A549 (cell line): ENCODE data around the gene GSTM5. TPM values are rescaled to one million over a fixed set of nuclear protein-coding genes. Genes with fewer than 3 reads are reported as not detected.

Experiments used
- ATAC-seq, 2 experiments: fragments of 200-7000 bp in 1 of 2; fragments of >200 bp in 1 of 2; cut with Nextera tagmentation in 1 of 2; cut with Tn5 transposase in 1 of 2; 3 replicates each; pipeline versions ENCODE4 v1.8.0 to v1.9.1; 2018 to 2020; ENCODE audit warnings: mild to moderate bottlenecking in 1 of 2, moderate library complexity in 1 of 2
- CTCF ChIA-PET: fragments of 300-600 bp; sonication (Branson Sonifier 250); formaldehyde crosslinking; extraction: SDS; loops from one replicate; lab custom pipeline; 2021; ENCODE audit warnings: antibody characterized with exemption, inconsistent platforms; lab: Yijun Ruan, JAX
- POLR2A ChIA-PET: fragments of 350-600 bp; formaldehyde crosslinking; extraction: SDS; loops from one replicate; lab custom pipeline; 2021; ENCODE audit warnings: antibody characterized with exemption, inconsistent platforms; lab: Yijun Ruan, JAX
- DNase-seq, 2 experiments: peaks; one replicate each; pipeline versions ENCODE4 v3.0.0 to v3.0.0-alpha.2; 2011 to 2016; ENCODE audit warnings: low read depth in 1 of 2, low spot score in 1 of 2
- FAIRE-seq: peaks from 2 replicates; lab custom pipeline; 2011; peaks lifted over from hg19 to GRCh38; lab: Jason Lieb, UNC
- H3K27ac ChIP-seq, 2 experiments: fragments of >200 bp; sonication (Bioruptor Twin); formaldehyde crosslinking; 3 replicates each; pipeline ENCODE4 v1.5.1; 2016 to 2017
- H3K4me1 ChIP-seq: fragments of >200 bp; sonication (Bioruptor Twin); formaldehyde crosslinking; 3 replicates; pipeline ENCODE4 v1.6.1; 2016
- H3K4me2 ChIP-seq: fragments of >200 bp; sonication (Bioruptor Twin); formaldehyde crosslinking; 3 replicates; pipeline ENCODE4 v1.6.1; 2016
- H3K4me3 ChIP-seq: fragments of >200 bp; sonication (Bioruptor Twin); formaldehyde crosslinking; 3 replicates; pipeline ENCODE4 v1.5.1; 2016
- H3K9me3 ChIP-seq: fragments of >200 bp; sonication (Bioruptor Twin); formaldehyde crosslinking; 3 replicates; pipeline ENCODE4 v1.6.1; 2016
- CBX2 ChIP-seq: fragments of 200-600 bp; sonication (generic); IDR thresholded peaks from 2 replicates; pipeline ENCODE4 v1.6.1; 2016; ENCODE audit warnings: low read depth, mild to moderate bottlenecking, borderline replicate concordance
- CBX8 ChIP-seq: fragments of 200-600 bp; sonication (generic); IDR thresholded peaks from 2 replicates; pipeline ENCODE4 v1.6.1; 2016
- E2F6 ChIP-seq: IDR thresholded peaks from 2 replicates; pipeline ENCODE4 v1.6.1; 2012; ENCODE audit warnings: low read depth, borderline replicate concordance
- EHF ChIP-seq: fragments of 250-450 bp; sonication (Bioruptor Pico); IDR thresholded peaks from 2 replicates; pipeline ENCODE4 v1.5.0; 2020; ENCODE audit warnings: mild to moderate bottlenecking
- EHMT2 ChIP-seq: fragments of 200-600 bp; sonication (generic); IDR thresholded peaks from 2 replicates; pipeline ENCODE4 v1.6.1; 2016; ENCODE audit warnings: antibody characterized with exemption, low read depth, mild to moderate bottlenecking, moderate library complexity
- ESRRA ChIP-seq: fragments of 150-350 bp; IDR thresholded peaks from 2 replicates; pipeline ENCODE4 v1.6.1; 2014; ENCODE audit warnings: mild to moderate bottlenecking, low read length, borderline replicate concordance
- FOSL2 ChIP-seq, 2 experiments: fragments of 450-650 bp in 1 of 2; fragments of >200 bp in 1 of 2; sonication (Bioruptor Twin) in 1 of 2; formaldehyde crosslinking; IDR thresholded peaks; 2 replicates each; pipeline versions ENCODE4 v1.5.0 to v1.6.1; 2016 to 2020; ENCODE audit warnings: mild to moderate bottlenecking in 1 of 2, moderate library complexity in 1 of 2
- FOXS1 ChIP-seq: fragments of 250-450 bp; sonication (Bioruptor Pico); IDR thresholded peaks from 2 replicates; pipeline ENCODE4 v1.5.0; 2020; ENCODE audit warnings: mild to moderate bottlenecking, moderate library complexity
- HDAC2 ChIP-seq: fragments of 200-600 bp; sonication (generic); IDR thresholded peaks from 2 replicates; pipeline ENCODE4 v1.6.1; 2016
- HES2 ChIP-seq: fragments of >200 bp; sonication (Bioruptor Twin); formaldehyde crosslinking; IDR thresholded peaks from 2 replicates; pipeline ENCODE4 v1.6.1; 2016
- HOXA7 ChIP-seq: fragments of 250-450 bp; sonication (Bioruptor Pico); IDR thresholded peaks from 2 replicates; pipeline ENCODE4 v1.5.0; 2020; ENCODE audit warnings: mild to moderate bottlenecking, moderate library complexity
- JUN ChIP-seq, 2 experiments: fragments of >200 bp; sonication (Bioruptor Twin); formaldehyde crosslinking; IDR thresholded peaks; 2 replicates in 1 of 2; 3 replicates in 1 of 2; pipeline ENCODE4 v1.6.1; 2016 to 2017
- MAX ChIP-seq: IDR thresholded peaks from 2 replicates; pipeline ENCODE4 v1.6.1; 2012
- MAZ ChIP-seq: fragments of 150-350 bp; IDR thresholded peaks from 2 replicates; pipeline ENCODE4 v1.6.1; 2014; ENCODE audit warnings: antibody characterized with exemption, low read depth, low read length, borderline replicate concordance
- PHF8 ChIP-seq: fragments of 200-600 bp; sonication (generic); IDR thresholded peaks from 2 replicates; pipeline ENCODE4 v1.6.1; 2016; ENCODE audit warnings: low read depth, mild to moderate bottlenecking, antibody characterized with exemption, moderate library complexity, borderline replicate concordance
- POLR2A ChIP-seq: IDR thresholded peaks from 2 replicates; pipeline ENCODE4 v1.6.1; 2012; ENCODE audit warnings: mild to moderate bottlenecking, low read length
- SREBF2 ChIP-seq: fragments of 450-650 bp; IDR thresholded peaks from 2 replicates; pipeline ENCODE4 v1.6.1; 2014; ENCODE audit warnings: mild to moderate bottlenecking, moderate library complexity
- TFCP2L1 ChIP-seq: fragments of 250-450 bp; sonication (Bioruptor Pico); IDR thresholded peaks from 2 replicates; pipeline ENCODE4 v1.5.0; 2021; ENCODE audit warnings: mild to moderate bottlenecking
- TP53 ChIP-seq: fragments of 250-450 bp; sonication (Bioruptor Pico); IDR thresholded peaks from 2 replicates; pipeline ENCODE4 v1.5.0; 2021; ENCODE audit warnings: mild to moderate bottlenecking, moderate library complexity
- USF2 ChIP-seq: fragments of 450-650 bp; IDR thresholded peaks from 2 replicates; pipeline ENCODE4 v1.6.1; 2014; ENCODE audit warnings: antibody characterized with exemption
- ZC3H11A ChIP-seq: fragments of 450-650 bp; IDR thresholded peaks from 2 replicates; pipeline ENCODE4 v1.6.1; 2014; ENCODE audit warnings: antibody characterized with exemption, mild to moderate bottlenecking
- ZFP36 ChIP-seq: fragments of 450-650 bp; IDR thresholded peaks from 2 replicates; pipeline ENCODE4 v1.6.1; 2014; ENCODE audit warnings: borderline replicate concordance; ENCODE audit not compliant: partially characterized antibody
- ZSCAN20 ChIP-seq: fragments of 250-450 bp; sonication (Bioruptor Pico); IDR thresholded peaks from 2 replicates; pipeline ENCODE4 v1.8.0; 2022; ENCODE audit warnings: mild to moderate bottlenecking, moderate library complexity
- WGBS: methylation state at CpG from one replicate; pipeline ENCODE4 v1.1.6; 2017; ENCODE audit errors: missing lambda C conversion rate; 5-methylcytosine and 5-hydroxymethylcytosine counted together
- polyA plus RNA-seq, 4 experiments: library from polyadenylated mRNA; depleted of rRNA in 3 of 4; stranded (reverse); fragments of >200 nt; fragmentation: RNase III in 1 of 4; extraction: RNeasy Plus Mini Kit Qiagen cat#74134 plus additional on column Dnase treatment in 1 of 4; gene quantifications; 2 replicates in 3 of 4; 3 replicates in 1 of 4; pipeline ENCODE4 v1.2.3, GENCODE V29; 2011 to 2017

Gene GSTM5
- polyA plus RNA-seq, 2 of the 4 experiments (the other 2 are of a cell fraction) = not detected

GRCh38 chr1:109732390-109732881 lies 20.4 kb downstream of the GSTM5 start (continued):
- TF ChIP-seq EHF (CRISPR knock-in tag) (no peak), ZFP36 (no peak)

- FAIRE-seq = no peak
- H3K9me3 ChIP-seq = no peaks in the 10 kb centered on the region
- H3K4me1 ChIP-seq = peaks cover 6% of the 10 kb centered on the region; the same call in 1 of the 3 replicates
- TF ChIP-seq CBX2 = no peak
- TF ChIP-seq TFCP2L1 (CRISPR knock-in tag) = no peak
- TF ChIP-seq JUN (IDR thresholded peaks at IDR 0.05) = no peak
- TF ChIP-seq FOSL2 (IDR thresholded peaks at IDR 0.05) = no peak
- no peak for TF ChIP-seq FOSL2 (CRISPR knock-in tag; IDR thresholded peaks at IDR 0.05)
- TF ChIP-seq ZSCAN20 (CRISPR knock-in tag) = no peak
- no peak for TF ChIP-seq FOXS1
- no peak for TF ChIP-seq ESRRA
- TF ChIP-seq EHMT2 = no peak
- TF ChIP-seq SREBF2 = no peak
- TF ChIP-seq POLR2A = no peak
- no peak for TF ChIP-seq ZC3H11A
- TF ChIP-seq MAZ = no peak
- no peak for TF ChIP-seq HES2
- no peak for TF ChIP-seq CBX8
- TF ChIP-seq PHF8 = no peak
- TF ChIP-seq HOXA7 (CRISPR knock-in tag) = no peak
- TF ChIP-seq, all 56 proteins: peak for 0
- H3K4me3 ChIP-seq = no peak overlapping the region
- DNase-seq (no peak), ATAC-seq (no peak)
- no peak overlapping the region for H3K4me2 ChIP-seq
- 94% methylated on average over 4 of the region's 4 CpGs for WGBS
- H3K27ac ChIP-seq = no peak overlapping the region
- CTCF ChIA-PET = interaction anchor here (0.7 to 1.3 kb wide), 3 partner anchors 13 to 41 kb away, joined by 3 to 5 read pairs (median 3); no protein-coding TSS in a partner anchor
- POLR2A ChIA-PET = no interaction called here
These were observed 21.3 kb downstream of the GSTM5 start for GRCh38 chr1:109733236-109733870.

GRCh38 chr1:109739738-109740614 lies 27.9 kb downstream of the GSTM5 start:
- POLR2A ChIA-PET = interaction anchor here (0.8 kb wide), 1 partner anchor 100 kb away, joined by 4 read pairs; no protein-coding TSS in a partner anchor
- peak overlapping the region; percentile 60 for H3K4me3 ChIP-seq
- no peak for TF ChIP-seq TP53
- TF ChIP-seq USF2 = no peak
- TF ChIP-seq HDAC2 = no peak
- peak; percentile 34; the same call in 1 of the 2 replicates for TF ChIP-seq PHF8
- TF ChIP-seq MAX = peak; percentile 93
- TF ChIP-seq E2F6 = peak; percentile 96
- TF ChIP-seq POLR2A = peak; percentile 36; the same call in 1 of the 2 replicates
- H3K4me1 ChIP-seq = no peaks in the 10 kb centered on the region
- H3K27ac ChIP-seq = peak overlapping the region; percentile 72 to 88
- WGBS = 62% methylated on average over 12 of the region's 86 CpGs
- no peak for FAIRE-seq
- H3K4me2 ChIP-seq = peak overlapping the region; percentile 94
- H3K9me3 ChIP-seq = no peaks in the 10 kb centered on the region
- CTCF ChIA-PET = no interaction called here
- peak; percentile 94 to 96 for ATAC-seq
- DNase-seq = peak; percentile 56
